Measurements from ENCODE around the gene PHF2.

- TF ChIP-seq CTCF (conservative IDR thresholded peaks at IDR 0.05; ENCODE audit: low read length): no peak
- TF ChIP-seq EZH2phosphoT487 (IDR thresholded peaks at IDR 0.05; ENCODE audit: borderline replicate concordance): no peak
These were observed 21.7 kb downstream of the PHF2 start for GRCh38 chr9:93597871-93598646.
